HepG2 (cell line): ENCODE results near the gene SLIT1. TPM values are rescaled to one million over a fixed set of nuclear protein-coding genes. Genes with fewer than 3 reads are reported as not detected.
A peak's percentile ranks its signal among the peaks of the same experiment; 100 is the strongest.

Source experiments
- DNMT3B ChIP-seq: conservative IDR thresholded peaks from 2 replicates; pipeline ENCODE4 v1.6.1; 2016; ENCODE audit warnings: missing biosample characterization, control low read depth
- HNRNPL ChIP-seq: fragments of 200-400 bp; formaldehyde crosslinking; IDR thresholded peaks from 2 replicates; pipeline ENCODE4 v1.6.1; 2017; ENCODE audit warnings: mild to moderate bottlenecking, low read depth, low read length
- MED8 ChIP-seq: sonication (generic); formaldehyde crosslinking; IDR thresholded peaks from 2 replicates; pipeline ENCODE4 v1.8.1; 2023; ENCODE audit warnings: mild to moderate bottlenecking, missing genetic modification reagents; ENCODE audit not compliant: insufficient replicate concordance
- NR2C2 ChIP-seq: sonication (generic); formaldehyde crosslinking; IDR thresholded peaks from 2 replicates; pipeline ENCODE4 v1.4.0; 2020; ENCODE audit warnings: missing genetic modification reagents, mild to moderate bottlenecking, moderate library complexity, borderline replicate concordance
- POLR2G ChIP-seq: fragments of 200-400 bp; formaldehyde crosslinking; IDR thresholded peaks from 2 replicates; pipeline ENCODE4 v1.6.1; 2018; ENCODE audit warnings: mild to moderate bottlenecking, low read depth, low read length, moderate library complexity
- RFX1 ChIP-seq: fragments of 450-650 bp; IDR thresholded peaks from 2 replicates; pipeline ENCODE4 v1.6.1; 2017
- RXRB ChIP-seq: IDR thresholded peaks from 2 replicates; pipeline ENCODE4 v1.6.1; 2016; ENCODE audit warnings: borderline replicate concordance, missing genetic modification reagents, missing compliant biosample characterization
- TSC22D2 ChIP-seq: sonication (generic); formaldehyde crosslinking; IDR thresholded peaks from 2 replicates; pipeline ENCODE4 v1.5.1; 2020; ENCODE audit warnings: missing genetic modification reagents, mild to moderate bottlenecking, borderline replicate concordance
- ZNF205 ChIP-seq: IDR thresholded peaks from 2 replicates; pipeline ENCODE4 v1.6.1; 2018; ENCODE audit warnings: missing biosample characterization, missing genetic modification reagents
- ZNF644 ChIP-seq: IDR thresholded peaks from 2 replicates; pipeline ENCODE4 v1.6.1; 2016; ENCODE audit warnings: low read depth
- ZNF839 ChIP-seq: sonication (generic); formaldehyde crosslinking; IDR thresholded peaks from 2 replicates; pipeline ENCODE4 v1.4.0; 2020; ENCODE audit warnings: missing genetic modification reagents, mild to moderate bottlenecking, borderline replicate concordance
- ZSCAN9 ChIP-seq: IDR thresholded peaks from 2 replicates; pipeline ENCODE4 v1.6.1; 2016; ENCODE audit warnings: borderline replicate concordance
- polyA plus RNA-seq, 8 experiments: library from polyadenylated mRNA; depleted of rRNA in 3 of 8; stranded (reverse) in 7 of 8; unstranded in 1 of 8; fragments of >200 nt; fragmentation: Illumina TruSeq in 4 of 8; extraction: Trizol in 4 of 8; gene quantifications; 2 replicates each; pipeline versions ENCODE4 v1.2.1 to v1.2.3, GENCODE V29; 2011 to 2016; ENCODE audit warnings: low read depth in 4 of 8, missing spikeins in 1 of 8, mixed read lengths in 1 of 8; ENCODE audit not compliant: insufficient read depth in 1 of 8
- total RNA-seq, 5 experiments: library from RNA; depleted of rRNA; stranded (reverse); fragments of >200 nt; fragmentation: Illumina TruSeq; extraction: Trizol; gene quantifications; 2 replicates each; pipeline ENCODE4 v1.2.3, GENCODE V29; 2016; ENCODE audit warnings: low read depth in 1 of 5
- TF ChIP-seq, protein P1 (sequence below): sonication (generic); formaldehyde crosslinking; IDR thresholded peaks from 2 replicates; pipeline ENCODE4 v1.4.0; 2020; ENCODE audit warnings: missing genetic modification reagents
- TF ChIP-seq, protein P2 (sequence below): IDR thresholded peaks from 2 replicates; pipeline ENCODE4 v1.6.1; 2016; ENCODE audit warnings: mild to moderate bottlenecking, missing biosample characterization, missing genetic modification reagents
- TF ChIP-seq, protein P3 (sequence below): IDR thresholded peaks from 2 replicates; pipeline ENCODE4 v1.4.0; 2020; ENCODE audit warnings: mild to moderate bottlenecking, missing genetic modification reagents
- TF ChIP-seq, protein P4 (sequence below): sonication (generic); formaldehyde crosslinking; IDR thresholded peaks from 2 replicates; pipeline ENCODE4 v1.5.0; 2020; ENCODE audit warnings: missing genetic modification reagents

Gene SLIT1
- total and polyA plus RNA-seq, 2 of the 13 experiments (the other 11 are each of a cell fraction or from before 2014, with no cell fraction given): 0.09 to 0.33 TPM

DNA sequence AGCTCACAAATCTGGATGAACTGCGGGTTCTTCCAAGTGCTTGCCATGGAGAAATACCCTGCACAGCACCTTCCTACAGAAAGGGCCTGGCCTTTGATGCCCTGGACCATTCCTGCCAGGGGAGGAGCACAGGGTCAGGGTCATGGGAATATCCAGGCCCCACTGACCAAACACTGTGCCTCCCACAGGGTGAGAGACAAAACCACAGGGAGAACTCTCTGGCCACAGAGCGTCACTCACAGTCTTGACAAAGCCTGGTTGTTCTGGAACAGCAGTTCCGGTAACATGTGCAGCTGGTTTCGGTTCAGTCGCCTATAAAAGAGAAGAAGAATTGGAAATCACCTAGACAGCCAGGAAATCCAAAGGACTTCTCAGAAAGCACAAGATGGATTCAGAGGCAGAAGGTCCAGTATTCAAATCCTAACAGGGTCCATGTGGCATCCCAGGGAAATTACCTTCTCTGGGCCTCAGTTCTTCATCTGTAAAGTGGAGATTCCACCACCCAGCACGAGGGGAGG, 28.1 kb downstream of the SLIT1 start (continued):
- TF ChIP-seq, protein P1, sequence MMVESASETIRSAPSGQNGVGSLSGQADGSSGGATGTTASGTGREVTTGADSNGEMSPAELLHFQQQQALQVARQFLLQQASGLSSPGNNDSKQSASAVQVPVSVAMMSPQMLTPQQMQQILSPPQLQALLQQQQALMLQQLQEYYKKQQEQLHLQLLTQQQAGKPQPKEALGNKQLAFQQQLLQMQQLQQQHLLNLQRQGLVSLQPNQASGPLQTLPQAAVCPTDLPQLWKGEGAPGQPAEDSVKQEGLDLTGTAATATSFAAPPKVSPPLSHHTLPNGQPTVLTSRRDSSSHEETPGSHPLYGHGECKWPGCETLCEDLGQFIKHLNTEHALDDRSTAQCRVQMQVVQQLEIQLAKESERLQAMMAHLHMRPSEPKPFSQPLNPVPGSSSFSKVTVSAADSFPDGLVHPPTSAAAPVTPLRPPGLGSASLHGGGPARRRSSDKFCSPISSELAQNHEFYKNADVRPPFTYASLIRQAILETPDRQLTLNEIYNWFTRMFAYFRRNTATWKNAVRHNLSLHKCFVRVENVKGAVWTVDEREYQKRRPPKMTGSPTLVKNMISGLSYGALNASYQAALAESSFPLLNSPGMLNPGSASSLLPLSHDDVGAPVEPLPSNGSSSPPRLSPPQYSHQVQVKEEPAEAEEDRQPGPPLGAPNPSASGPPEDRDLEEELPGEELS (CRISPR knock-in tag): peak; percentile 87
- TF ChIP-seq, protein P2, sequence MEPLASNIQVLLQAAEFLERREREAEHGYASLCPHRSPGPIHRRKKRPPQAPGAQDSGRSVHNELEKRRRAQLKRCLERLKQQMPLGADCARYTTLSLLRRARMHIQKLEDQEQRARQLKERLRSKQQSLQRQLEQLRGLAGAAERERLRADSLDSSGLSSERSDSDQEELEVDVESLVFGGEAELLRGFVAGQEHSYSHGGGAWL (CRISPR knock-in tag): no peak
- TF ChIP-seq ZNF644 (CRISPR knock-in tag): peak; percentile 75
- peak; percentile 87 for TF ChIP-seq NR2C2
- TF ChIP-seq, protein P3, sequence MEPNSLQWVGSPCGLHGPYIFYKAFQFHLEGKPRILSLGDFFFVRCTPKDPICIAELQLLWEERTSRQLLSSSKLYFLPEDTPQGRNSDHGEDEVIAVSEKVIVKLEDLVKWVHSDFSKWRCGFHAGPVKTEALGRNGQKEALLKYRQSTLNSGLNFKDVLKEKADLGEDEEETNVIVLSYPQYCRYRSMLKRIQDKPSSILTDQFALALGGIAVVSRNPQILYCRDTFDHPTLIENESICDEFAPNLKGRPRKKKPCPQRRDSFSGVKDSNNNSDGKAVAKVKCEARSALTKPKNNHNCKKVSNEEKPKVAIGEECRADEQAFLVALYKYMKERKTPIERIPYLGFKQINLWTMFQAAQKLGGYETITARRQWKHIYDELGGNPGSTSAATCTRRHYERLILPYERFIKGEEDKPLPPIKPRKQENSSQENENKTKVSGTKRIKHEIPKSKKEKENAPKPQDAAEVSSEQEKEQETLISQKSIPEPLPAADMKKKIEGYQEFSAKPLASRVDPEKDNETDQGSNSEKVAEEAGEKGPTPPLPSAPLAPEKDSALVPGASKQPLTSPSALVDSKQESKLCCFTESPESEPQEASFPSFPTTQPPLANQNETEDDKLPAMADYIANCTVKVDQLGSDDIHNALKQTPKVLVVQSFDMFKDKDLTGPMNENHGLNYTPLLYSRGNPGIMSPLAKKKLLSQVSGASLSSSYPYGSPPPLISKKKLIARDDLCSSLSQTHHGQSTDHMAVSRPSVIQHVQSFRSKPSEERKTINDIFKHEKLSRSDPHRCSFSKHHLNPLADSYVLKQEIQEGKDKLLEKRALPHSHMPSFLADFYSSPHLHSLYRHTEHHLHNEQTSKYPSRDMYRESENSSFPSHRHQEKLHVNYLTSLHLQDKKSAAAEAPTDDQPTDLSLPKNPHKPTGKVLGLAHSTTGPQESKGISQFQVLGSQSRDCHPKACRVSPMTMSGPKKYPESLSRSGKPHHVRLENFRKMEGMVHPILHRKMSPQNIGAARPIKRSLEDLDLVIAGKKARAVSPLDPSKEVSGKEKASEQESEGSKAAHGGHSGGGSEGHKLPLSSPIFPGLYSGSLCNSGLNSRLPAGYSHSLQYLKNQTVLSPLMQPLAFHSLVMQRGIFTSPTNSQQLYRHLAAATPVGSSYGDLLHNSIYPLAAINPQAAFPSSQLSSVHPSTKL (CRISPR knock-in tag): peak; percentile 93
- TF ChIP-seq RXRB (CRISPR knock-in tag): peak; percentile 82
- peak; percentile 78; the same call in 1 of the 2 replicates for TF ChIP-seq ZNF205 (CRISPR knock-in tag)
- TF ChIP-seq POLR2G: peak; percentile 78
- 0 out of 2 replicates have a peak, but pooled peaks have one; percentile 66 for TF ChIP-seq DNMT3B (CRISPR knock-in tag)
- no peak for TF ChIP-seq ZNF839 (CRISPR knock-in tag)
- TF ChIP-seq ZSCAN9: 0 out of 2 replicates have a peak, but pooled peaks have one; percentile 44
- TF ChIP-seq RFX1: no peak
- peak; percentile 79 for TF ChIP-seq MED8
- TF ChIP-seq, protein P4, sequence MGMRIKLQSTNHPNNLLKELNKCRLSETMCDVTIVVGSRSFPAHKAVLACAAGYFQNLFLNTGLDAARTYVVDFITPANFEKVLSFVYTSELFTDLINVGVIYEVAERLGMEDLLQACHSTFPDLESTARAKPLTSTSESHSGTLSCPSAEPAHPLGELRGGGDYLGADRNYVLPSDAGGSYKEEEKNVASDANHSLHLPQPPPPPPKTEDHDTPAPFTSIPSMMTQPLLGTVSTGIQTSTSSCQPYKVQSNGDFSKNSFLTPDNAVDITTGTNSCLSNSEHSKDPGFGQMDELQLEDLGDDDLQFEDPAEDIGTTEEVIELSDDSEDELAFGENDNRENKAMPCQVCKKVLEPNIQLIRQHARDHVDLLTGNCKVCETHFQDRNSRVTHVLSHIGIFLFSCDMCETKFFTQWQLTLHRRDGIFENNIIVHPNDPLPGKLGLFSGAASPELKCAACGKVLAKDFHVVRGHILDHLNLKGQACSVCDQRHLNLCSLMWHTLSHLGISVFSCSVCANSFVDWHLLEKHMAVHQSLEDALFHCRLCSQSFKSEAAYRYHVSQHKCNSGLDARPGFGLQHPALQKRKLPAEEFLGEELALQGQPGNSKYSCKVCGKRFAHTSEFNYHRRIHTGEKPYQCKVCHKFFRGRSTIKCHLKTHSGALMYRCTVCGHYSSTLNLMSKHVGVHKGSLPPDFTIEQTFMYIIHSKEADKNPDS (CRISPR knock-in tag): no peak
- peak; percentile 98 for TF ChIP-seq HNRNPL
- TF ChIP-seq TSC22D2 (CRISPR knock-in tag): no peak
